Sigmoid colon (tissue), 7 donors: ENCODE measurements around the gene STRIP1. TPM values are rescaled to one million over a fixed set of nuclear protein-coding genes. Genes with fewer than 3 reads are reported as not detected.

Source experiments
- DNase-seq: peaks from one replicate; pipeline ENCODE4 v3.0.0-alpha.2; 2019
- H3K27ac ChIP-seq, 4 donors: fragments of 200-600 bp; sonication (generic); one replicate each; pipeline ENCODE4 v1.5.1; 2016 to 2019; ENCODE audit warnings: mild to moderate bottlenecking in 1 of 4
- H3K27me3 ChIP-seq, 3 donors: fragments of 200-600 bp; sonication (generic); one replicate each; pipeline ENCODE4 v1.5.1; 2019; ENCODE audit warnings: mild to moderate bottlenecking in 1 of 3
- H3K36me3 ChIP-seq, 4 donors: fragments of 200-600 bp; sonication (generic); one replicate each; pipeline ENCODE4 v1.5.1; 2016 to 2019
- H3K4me1 ChIP-seq, 4 donors: fragments of 200-600 bp; sonication (generic); one replicate each; pipeline ENCODE4 v1.5.1; 2017 to 2019
- H3K4me3 ChIP-seq, 4 donors: fragments of 200-600 bp; sonication (generic); one replicate each; pipeline ENCODE4 v1.5.1; 2017 to 2019; ENCODE audit warnings: mild to moderate bottlenecking in 2 of 4, moderate library complexity in 1 of 4
- H3K9me3 ChIP-seq, 4 donors: fragments of 200-600 bp in 3 of 4; sonication (generic) in 3 of 4; one replicate each; pipeline versions ENCODE4 v1.5.1 to v1.6.1; 2013 to 2019
- EP300 ChIP-seq, 4 donors: sonication (generic); formaldehyde crosslinking; IDR thresholded peaks; one replicate each; pipeline ENCODE4 v1.6.1; 2017; ENCODE audit warnings: antibody characterized with exemption in 4 of 4
- POLR2A ChIP-seq, 2 donors: fragments of 450-650 bp; IDR thresholded peaks; one replicate each; pipeline ENCODE4 v1.6.1; 2016; ENCODE audit warnings: antibody characterized with exemption in 2 of 2, mild to moderate bottlenecking in 2 of 2, moderate library complexity in 2 of 2
- POLR2AphosphoS5 ChIP-seq, 4 donors: sonication (generic); formaldehyde crosslinking; IDR thresholded peaks; one replicate each; pipeline ENCODE4 v1.6.1; 2017; ENCODE audit warnings: antibody characterized with exemption in 4 of 4
- WGBS, 2 donors: extraction: QIAGEN DNeasy Blood & Tissue Kit; methylation state at CpG; one replicate each; pipeline ENCODE4 v1.1.7; 2013; 5-methylcytosine and 5-hydroxymethylcytosine counted together
- intact Hi-C: fragments of 100-400 bp; cut with DNase I; formaldehyde crosslinking; loops from one replicate; pipeline ENCODE4 v1.15.1; 2023
- polyA plus RNA-seq, 3 donors: library from polyadenylated mRNA; stranded (reverse); fragments of 200-250 nt; gene quantifications; one replicate each; pipeline ENCODE4 v1.2.3, GENCODE V29; 2013
- total RNA-seq, 4 donors: library from RNA; depleted of rRNA; stranded (reverse); fragments of >200 nt; gene quantifications; one replicate each; pipeline ENCODE4 v1.1.0, GENCODE V29; 2016
- TF ChIP-seq, protein P1 (sequence below), 4 experiments: fragments of 450-650 bp in 3 of 4; fragments of 200-600 bp in 1 of 4; IDR thresholded peaks; one replicate each; pipeline ENCODE4 v1.5.1; 2016 to 2019; ENCODE audit warnings: antibody characterized with exemption in 4 of 4, mild to moderate bottlenecking in 3 of 4, moderate library complexity in 2 of 4
- donor health status: healthy with polysubstance abuse.
- donor health status: Bipolar disorder and iron deficiency.
- donor health status: healthy.

The STRIP1 gene
- total and polyA plus RNA-seq, 7 donors = 7.9 to 47.8 (median 32.8) TPM

DNA sequence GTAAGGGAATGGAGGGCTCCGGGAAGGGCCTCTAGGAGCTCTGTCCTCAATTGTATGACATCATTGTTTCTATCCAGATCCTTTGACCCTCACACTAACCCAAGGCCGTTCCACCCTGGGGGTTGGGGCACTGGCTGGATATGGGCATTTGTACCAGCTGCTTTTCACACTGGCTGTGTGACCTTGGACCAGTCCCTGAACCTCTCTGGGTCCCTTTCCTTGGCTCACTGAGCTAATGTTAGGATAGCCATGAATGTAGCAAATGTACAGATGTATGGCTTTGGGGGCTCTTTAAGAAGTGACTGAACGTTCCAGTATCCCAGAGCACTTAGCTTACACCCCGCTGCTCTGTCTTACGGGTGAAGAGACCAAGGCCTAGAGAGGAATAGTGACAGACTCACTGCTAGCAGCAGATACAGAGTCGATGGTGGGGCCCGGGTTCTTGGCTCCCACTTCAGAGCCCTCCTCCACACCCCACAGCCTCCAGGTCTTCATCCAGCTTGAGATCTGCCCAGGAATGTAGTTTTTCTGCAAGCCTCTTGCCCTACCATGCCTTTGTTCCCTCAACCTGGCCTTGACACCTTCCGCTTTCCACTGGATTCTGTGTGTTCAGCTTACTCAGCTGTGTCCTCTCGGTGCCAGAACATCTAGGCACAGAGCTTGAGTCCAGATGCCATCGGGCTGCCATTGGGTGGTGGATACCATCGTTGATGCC is 63.2 kb downstream of the STRIP1 start:
- Histone ChIP-seq H3K27ac (no peak overlapping the region), H3K4me3 (no peak overlapping the region), H3K9me3 (no peaks in the 10 kb centered on the region), H3K27me3 (peaks cover 0 to 4% (median 3%) of the 10 kb centered on the region in 3 donors), H3K36me3 (no peaks in the 10 kb centered on the region), H3K4me1 (no peaks in the 10 kb centered on the region)
- no peak for DNase-seq
- intact Hi-C loops = no loop called here
- WGBS, 2 donors = 82 to 84% methylated on average over 11 of the region's 11 CpGs
- TF ChIP-seq, protein P1, sequence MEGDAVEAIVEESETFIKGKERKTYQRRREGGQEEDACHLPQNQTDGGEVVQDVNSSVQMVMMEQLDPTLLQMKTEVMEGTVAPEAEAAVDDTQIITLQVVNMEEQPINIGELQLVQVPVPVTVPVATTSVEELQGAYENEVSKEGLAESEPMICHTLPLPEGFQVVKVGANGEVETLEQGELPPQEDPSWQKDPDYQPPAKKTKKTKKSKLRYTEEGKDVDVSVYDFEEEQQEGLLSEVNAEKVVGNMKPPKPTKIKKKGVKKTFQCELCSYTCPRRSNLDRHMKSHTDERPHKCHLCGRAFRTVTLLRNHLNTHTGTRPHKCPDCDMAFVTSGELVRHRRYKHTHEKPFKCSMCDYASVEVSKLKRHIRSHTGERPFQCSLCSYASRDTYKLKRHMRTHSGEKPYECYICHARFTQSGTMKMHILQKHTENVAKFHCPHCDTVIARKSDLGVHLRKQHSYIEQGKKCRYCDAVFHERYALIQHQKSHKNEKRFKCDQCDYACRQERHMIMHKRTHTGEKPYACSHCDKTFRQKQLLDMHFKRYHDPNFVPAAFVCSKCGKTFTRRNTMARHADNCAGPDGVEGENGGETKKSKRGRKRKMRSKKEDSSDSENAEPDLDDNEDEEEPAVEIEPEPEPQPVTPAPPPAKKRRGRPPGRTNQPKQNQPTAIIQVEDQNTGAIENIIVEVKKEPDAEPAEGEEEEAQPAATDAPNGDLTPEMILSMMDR (IDR thresholded peaks at IDR 0.05) = no peak
- TF ChIP-seq POLR2A (IDR thresholded peaks at IDR 0.05) (no peak), EP300 (IDR thresholded peaks at IDR 0.05) (no peak), POLR2AphosphoS5 (IDR thresholded peaks at IDR 0.05) (no peak)

GRCh38 chr1:110098222-110099026 is 64.0 kb downstream of the STRIP1 start:
- Histone ChIP-seq H3K36me3 (no peaks in the 10 kb centered on the region), H3K27me3 (peaks cover 0 to 4% (median 3%) of the 10 kb centered on the region in 3 donors), H3K27ac (no peak overlapping the region), H3K4me3 (no peak overlapping the region), H3K9me3 (no peaks in the 10 kb centered on the region), H3K4me1 (no peaks in the 10 kb centered on the region)
- DNase-seq = no peak
- 76% methylated on average over 9 of the region's 9 CpGs for WGBS, 2 donors
- intact Hi-C loops = no loop called here
- TF ChIP-seq POLR2A (IDR thresholded peaks at IDR 0.05) (no peak), POLR2AphosphoS5 (IDR thresholded peaks at IDR 0.05) (no peak), EP300 (IDR thresholded peaks at IDR 0.05) (no peak)
- TF ChIP-seq, protein P1 (IDR thresholded peaks at IDR 0.05) = no peak

DNA sequence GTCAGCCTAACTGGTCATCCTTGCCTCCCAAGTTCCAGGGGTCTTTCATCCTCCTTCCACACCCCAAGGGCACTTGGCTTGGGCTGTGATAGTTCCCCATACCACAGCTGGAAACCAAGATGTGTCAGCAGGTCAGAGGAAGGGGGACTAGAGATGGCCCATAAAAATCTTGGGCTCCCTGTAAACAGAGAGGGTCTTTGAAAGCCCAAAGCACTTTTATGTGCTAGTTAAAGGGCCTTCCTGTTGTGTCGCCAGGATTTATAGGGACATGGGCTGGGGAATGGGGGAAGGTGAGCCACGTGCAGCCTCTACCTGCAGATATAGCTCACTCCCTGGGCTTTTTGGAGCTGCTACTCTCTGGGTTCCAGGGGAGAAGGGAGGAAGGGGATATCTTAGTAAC is 65.9 kb downstream of the STRIP1 start:
- no peak for DNase-seq
- Histone ChIP-seq H3K9me3 (no peaks in the 10 kb centered on the region), H3K4me3 (no peak overlapping the region), H3K27ac (no peak overlapping the region), H3K27me3 (peaks cover 0 to 4% (median 3%) of the 10 kb centered on the region in 3 donors), H3K36me3 (no peaks in the 10 kb centered on the region), H3K4me1 (no peaks in the 10 kb centered on the region)
- 63 to 70% methylated on average over 2 of the region's 2 CpGs for whole genome bisulfite sequencing, 2 donors
- no peak for TF ChIP-seq POLR2A (IDR thresholded peaks at IDR 0.05)
- TF ChIP-seq EP300 (IDR thresholded peaks at IDR 0.05) = no peak
- TF ChIP-seq, protein P1 (IDR thresholded peaks at IDR 0.05) = no peak
- TF ChIP-seq POLR2AphosphoS5 (IDR thresholded peaks at IDR 0.05) = no peak
- intact Hi-C loops = no loop called here

DNA sequence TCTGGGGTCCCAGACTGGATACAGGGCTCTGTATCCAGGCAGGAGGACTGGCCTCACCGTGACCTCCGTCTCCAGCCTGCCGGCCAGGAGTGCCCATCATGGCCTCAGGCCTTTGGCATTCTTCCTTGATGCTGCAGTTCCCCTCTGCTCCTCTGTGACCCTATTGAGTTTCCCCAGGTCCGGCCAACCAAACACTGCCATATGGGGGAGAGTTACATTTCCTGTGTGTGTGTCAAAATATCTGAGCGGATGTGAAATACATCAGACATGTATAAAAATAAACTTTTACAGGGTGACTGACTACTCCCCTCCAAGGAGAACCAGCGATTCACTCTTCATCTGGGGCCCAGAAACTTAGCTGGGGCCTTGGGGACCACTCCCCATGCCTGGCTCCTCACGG is 67.7 kb downstream of the STRIP1 start:
- H3K27me3 ChIP-seq = peaks cover 0 to 4% (median 0%) of the 10 kb centered on the region in 3 donors
- no peaks in the 10 kb centered on the region for H3K4me1 ChIP-seq
- DNase-seq = no peak
- H3K27ac ChIP-seq = no peak overlapping the region
- H3K9me3 ChIP-seq = no peaks in the 10 kb centered on the region
- H3K4me3 ChIP-seq = no peak overlapping the region
- H3K36me3 ChIP-seq = no peaks in the 10 kb centered on the region
- intact Hi-C loops = no loop called here
- WGBS, 2 donors = 63 to 75% methylated on average over 7 of the region's 7 CpGs
- TF ChIP-seq POLR2AphosphoS5 (IDR thresholded peaks at IDR 0.05) (no peak), EP300 (IDR thresholded peaks at IDR 0.05) (no peak), POLR2A (IDR thresholded peaks at IDR 0.05) (no peak)
- TF ChIP-seq, protein P1 (IDR thresholded peaks at IDR 0.05) = no peak

Other genes starting within 250 kb of the STRIP1 start
- 100 to 1,000 TPM in 1 of 4 donors, 10 to 100 TPM in 3; 21.8 to 118 (median 47.5) TPM for gene CSF1, start 123.8 kb upstream of the STRIP1 start, total RNA-seq
- 10 to 100 TPM in 1 of 3 donors, 1 to 10 TPM in 2; 3.0 to 15.0 (median 3.7) TPM for gene CSF1, start 123.8 kb upstream of the STRIP1 start, polyA plus RNA-seq
- 10 to 100 TPM; 58.2 to 76.7 (median 73.4) TPM for gene AHCYL1, start 49.9 kb upstream of the STRIP1 start, total RNA-seq
- 10 to 100 TPM; 42.6 to 57.3 (median 49.1) TPM for gene AHCYL1, start 49.9 kb upstream of the STRIP1 start, polyA plus RNA-seq
- not detected for gene ALX3, start 36.0 kb downstream of the STRIP1 start, total RNA-seq
- under 1 TPM in 1 of 3 donors, not detected in 2; 0.13 TPM for gene ALX3, start 36.0 kb downstream of the STRIP1 start, polyA plus RNA-seq
- under 1 TPM in 1 of 4 donors, not detected in 3; 0.33 TPM for gene UBL4B, start 77.8 kb downstream of the STRIP1 start, total RNA-seq
- under 1 TPM in 1 of 3 donors, not detected in 2; 0.06 TPM for gene UBL4B, start 77.8 kb downstream of the STRIP1 start, polyA plus RNA-seq
- under 1 TPM in 3 of 4 donors, not detected in 1; 0.36 to 0.83 (median 0.41) TPM for gene SLC6A17, start 115.9 kb downstream of the STRIP1 start, total RNA-seq
- gene SLC6A17, start 115.9 kb downstream of the STRIP1 start, polyA plus RNA-seq = under 1 TPM in 2 of 3 donors, not detected in 1; under 0.01 to 0.20 TPM
- gene KCNC4, start 175.7 kb downstream of the STRIP1 start, total RNA-seq = 1 to 10 TPM; 1.8 to 6.4 (median 3.2) TPM
- gene KCNC4, start 175.7 kb downstream of the STRIP1 start, polyA plus RNA-seq = 1 to 10 TPM in 1 of 3 donors, under 1 TPM in 2; 0.60 to 3.6 (median 0.69) TPM